Stimulated activated CD8-positive, alpha-beta memory T cell treated with anti-CD3 and anti-CD28 coated beads, Interleukin-4, amount 100 ng/mL, for 24 hours (primary cell): ENCODE measurements around the gene UNC119.
"Not testable (repeated sequence)": the region's sequence is repeated elsewhere in the genome, so short reads cannot be mapped to it uniquely, and the experiment has no call there.

Source experiments
- DNase-seq: peaks from one replicate; pipeline ENCODE4 v3.0.0-alpha.2; 2020; ENCODE audit warnings: low read depth

UNC119 gene

DNA sequence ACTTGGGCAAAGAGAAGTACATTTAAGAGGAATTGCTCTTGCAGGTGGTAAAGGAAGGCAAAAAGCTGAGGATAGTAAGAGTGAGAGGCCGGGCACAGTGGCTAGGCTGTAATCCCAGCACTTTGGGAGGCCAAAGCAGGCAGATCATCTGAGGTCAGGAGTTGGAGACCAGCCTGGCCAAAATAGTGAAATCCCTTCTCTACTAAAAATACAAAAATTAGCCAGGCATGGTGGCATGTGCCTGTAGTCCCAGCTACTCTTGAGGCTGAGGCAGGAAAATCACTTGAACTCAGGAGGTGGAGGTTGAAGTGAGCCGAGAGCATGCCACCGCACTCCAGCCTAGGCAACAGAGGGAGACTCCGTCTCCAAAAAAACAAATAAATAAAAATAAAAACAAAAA is 30.1 kb downstream of the UNC119 start:
- DNase-seq = not testable (repeated sequence)

DNA sequence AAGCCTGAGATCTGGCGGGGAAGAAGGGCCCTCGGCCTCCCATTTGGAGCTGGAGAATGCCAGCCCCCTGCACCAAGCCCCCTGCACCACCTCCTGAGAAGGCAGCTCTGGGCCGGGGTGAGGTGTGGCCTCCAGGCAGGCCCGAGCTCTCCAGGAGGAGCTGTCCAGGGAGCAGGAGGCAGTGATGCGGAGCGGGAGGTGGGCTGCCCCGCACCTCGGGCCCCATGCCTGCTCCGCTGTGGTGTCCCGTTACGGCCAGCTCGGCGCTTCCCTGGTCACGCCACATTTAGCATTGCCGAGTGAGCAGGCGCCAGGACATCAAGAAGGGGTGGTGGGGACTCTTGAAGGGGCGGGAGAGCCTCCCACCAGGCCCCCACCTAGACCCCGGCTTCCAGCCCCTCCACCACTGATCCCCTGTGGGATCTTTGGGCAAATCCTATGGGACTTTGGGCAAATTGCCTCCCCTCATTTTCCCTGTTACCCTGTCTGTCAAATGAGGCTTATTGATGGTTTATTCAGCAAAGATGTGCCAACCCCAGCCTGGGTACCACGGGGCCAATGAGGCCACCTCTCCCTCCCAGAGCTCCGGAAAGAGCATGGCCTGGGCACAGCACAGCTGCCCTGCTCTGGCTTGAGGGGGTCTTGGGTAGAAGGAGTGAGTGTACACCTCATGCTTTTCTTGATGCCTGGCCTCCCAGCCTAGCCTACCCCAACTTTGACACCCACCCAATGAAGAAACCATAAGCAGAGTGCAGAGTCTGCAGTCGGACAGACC is 30.9 kb downstream of the UNC119 start:
- DNase-seq = no peak

DNA sequence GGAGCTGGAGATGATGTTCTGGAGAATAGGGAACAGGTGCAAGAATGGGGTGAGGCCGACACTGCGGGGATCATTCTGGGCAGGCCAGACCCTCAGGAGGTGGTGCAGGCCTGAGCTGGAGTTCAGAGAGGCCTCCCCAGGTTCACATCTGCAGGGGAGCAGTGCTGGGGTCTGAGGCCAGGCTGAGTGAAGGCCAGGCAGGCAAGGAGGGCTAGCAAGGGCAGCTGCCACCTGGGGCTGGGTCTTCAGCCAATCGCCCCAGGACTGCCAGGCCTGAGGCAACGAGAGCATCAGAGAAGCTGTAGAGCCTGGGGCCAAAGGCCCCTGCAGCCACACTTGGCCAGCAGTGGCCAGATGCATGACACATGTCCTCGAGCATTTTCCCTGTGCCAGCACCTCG is 31.7 kb downstream of the UNC119 start:
- DNase-seq = no peak

DNA sequence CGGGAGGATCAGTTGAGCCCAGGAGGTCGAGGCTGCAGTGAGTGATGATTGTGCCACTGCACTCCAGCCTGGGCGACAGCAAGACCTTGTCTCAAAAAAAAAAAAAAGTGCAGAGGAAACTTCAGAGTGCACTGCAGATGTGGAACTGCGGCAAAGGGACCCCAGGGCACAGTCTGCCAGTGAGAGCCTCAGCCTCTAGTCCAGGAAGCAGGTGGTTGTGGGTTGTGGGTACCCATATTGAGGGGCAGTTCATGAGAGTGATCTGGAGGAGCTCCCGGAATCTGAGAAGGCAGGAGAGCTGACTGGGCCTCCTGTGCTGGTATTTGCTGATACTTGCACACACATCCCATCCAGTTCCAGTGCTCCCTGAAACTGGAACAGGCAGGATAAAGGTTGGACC is 33.2 kb downstream of the UNC119 start:
- DNase-seq = no peak

DNA sequence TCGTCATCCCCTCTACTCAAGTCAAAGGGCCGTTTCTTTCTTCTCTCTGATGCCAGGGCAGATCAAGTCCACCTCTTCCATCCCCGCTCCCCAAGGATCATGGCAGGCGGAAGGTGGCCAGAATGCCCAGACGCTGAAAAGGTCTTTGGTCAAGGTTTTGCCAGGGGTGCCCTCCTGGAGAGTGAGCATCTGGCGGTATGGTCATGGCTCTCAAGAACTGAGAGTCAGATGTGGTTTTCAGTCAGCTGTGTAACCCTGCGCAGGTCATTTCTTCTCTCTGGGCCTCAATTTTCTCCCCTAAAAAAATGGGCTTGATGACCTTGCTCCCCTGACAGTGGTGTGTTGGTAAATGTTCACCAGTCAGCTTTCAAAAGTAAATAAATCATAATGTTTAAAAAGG is 33.8 kb downstream of the UNC119 start:
- no peak for DNase-seq

DNA sequence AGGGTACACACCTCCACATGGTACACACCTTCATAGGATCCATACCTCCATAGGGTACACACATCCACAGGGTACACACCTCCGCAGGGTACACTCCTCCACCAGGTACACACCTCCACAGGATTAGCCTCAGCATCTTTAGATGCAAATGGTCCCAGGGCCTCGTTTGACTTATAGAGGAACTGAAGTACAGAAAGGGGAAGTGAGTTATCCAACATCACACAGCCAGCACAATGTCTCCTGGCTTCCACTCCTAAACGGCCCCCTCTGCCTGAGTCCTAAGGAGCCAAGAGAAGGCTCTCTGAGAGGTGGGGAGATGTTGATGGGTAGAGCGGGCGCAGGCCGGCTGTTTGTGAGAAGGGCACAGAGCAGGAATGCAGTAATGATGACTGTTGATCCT is 34.3 kb downstream of the UNC119 start:
- no peak for DNase-seq

DNA sequence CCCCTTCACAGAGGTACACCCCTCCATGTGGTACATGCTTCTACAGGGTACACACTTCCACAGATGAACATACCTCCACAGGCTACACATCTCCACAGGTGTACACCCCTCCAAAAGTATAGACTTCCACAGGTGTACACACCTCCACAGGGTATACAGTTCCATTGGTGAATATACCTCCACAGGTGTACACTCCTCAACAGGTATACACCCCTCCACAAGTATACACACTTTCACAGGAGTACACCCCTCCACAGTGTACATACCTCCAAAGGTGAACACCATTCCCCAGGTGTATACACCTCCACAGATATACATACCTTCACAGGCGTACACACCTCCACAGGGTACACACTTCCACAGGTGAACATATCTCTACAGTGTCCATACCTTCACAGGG is 36.9 kb downstream of the UNC119 start:
- no peak for DNase-seq

DNA sequence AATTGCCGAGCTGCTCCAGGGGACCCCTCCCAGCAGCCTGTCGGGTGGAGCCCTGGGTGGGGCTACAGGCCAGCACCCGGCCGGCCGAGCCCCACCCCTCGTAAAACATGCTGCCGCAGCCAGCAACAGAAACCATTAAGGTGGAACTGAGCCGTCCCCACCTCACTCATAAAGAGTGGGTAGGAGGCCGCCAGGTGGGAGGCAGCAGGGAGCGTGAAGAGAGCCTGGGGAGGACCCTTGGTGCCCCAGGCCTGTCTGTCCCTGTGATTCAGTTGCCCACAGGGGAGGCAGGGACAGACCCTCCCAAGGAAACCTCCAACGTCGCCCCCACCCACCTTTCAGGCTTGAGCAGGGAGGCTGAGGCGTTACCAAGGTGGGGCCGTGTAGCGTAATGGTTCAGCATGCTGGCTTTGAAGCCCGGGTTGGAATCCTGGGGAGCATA is 37.8 kb downstream of the UNC119 start:
- DNase-seq = no peak

DNA sequence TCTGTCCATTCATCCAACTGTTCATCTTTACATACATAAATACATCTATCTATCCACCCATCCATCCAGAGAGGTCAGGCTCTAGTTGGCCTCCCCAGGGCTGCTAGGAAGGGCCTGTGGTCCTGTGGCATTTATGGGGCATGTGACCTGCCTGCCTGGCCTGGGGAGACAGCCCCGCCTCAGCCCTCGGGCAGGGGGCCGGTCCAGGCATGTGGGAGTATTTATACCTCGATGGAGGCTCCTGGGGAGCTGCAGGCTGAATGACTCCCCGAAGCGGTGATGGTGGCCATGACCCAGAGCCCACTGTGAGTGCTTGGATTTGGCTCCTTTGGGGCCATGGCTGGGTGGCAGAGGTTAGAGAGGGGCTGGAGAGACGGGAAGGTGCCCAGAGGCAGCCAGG is 38.9 kb downstream of the UNC119 start:
- DNase-seq = no peak

DNA sequence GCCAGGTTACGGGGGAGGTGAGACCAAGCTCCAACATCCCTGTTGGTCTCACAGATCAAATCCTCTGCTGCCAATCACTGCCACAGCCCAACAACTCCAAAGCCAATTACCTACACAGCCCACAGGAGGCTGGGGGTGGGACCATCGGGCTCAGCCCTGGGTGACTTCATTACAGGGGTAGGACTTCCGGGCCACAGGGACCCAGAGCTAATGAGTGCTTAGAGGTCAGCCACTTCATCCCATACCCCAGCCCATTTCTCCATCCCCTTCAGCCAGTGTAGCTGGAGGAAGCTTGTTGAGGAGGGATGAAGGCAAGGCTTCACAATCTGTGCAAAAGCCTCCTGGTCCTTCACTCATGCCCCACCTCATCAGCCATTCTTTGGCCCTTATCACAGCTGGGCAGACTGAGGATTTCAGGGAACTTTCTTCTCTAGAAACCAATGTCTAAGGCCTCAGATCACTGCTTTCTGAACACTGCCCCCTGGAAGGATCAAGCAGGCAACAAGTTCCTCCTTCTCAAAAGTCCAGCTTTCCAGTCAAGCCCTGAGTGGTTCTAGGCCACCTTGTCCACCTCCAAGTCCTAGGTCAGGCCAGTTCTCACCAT is 40.5 kb downstream of the UNC119 start:
- DNase-seq = no peak

DNA sequence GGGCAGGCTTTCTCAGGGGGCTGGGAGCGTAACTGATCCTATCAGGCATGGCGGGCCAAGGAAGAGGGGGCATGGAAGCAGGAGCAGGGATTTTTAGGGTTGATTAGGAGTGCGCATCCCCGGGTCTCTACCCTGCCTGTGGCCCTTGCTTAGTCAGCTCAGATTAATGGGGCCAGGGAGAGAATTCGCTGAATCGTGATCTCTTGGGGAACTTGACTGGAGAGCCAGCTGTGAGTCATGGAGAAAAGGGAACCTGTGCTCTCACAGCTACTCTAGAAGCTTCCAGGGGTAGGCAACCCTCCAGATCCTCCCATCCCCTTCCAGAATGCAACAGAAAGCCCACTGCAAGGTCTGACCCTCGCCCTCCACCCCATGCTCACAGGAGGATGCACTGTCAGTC is 42.6 kb downstream of the UNC119 start:
- DNase-seq = no peak

DNA sequence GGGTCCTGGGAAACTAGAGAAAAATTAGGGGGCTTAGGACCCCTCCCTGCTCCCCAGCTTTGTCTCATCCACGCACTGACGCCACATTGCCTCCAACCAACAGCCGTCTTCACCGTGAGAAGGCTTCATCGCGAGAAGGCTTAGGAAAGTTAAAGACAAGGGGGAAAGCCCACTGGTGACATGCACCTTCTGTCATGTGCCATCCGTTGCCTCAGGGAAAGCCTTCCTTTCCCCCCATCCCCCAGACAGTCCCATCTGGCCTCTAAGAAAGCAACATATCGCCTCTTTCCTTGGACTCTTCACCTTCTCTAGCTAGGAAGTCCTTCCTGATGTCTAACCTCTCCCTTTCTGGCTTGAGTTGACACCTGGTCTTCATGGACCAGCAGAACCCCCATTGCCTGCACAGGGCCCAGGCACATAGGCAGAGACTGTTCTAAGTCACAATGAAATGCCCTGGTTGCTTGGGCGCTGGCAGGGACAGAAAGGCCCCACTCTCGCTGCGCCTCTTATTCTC is 44.2 kb downstream of the UNC119 start:
- DNase-seq = no peak

DNA sequence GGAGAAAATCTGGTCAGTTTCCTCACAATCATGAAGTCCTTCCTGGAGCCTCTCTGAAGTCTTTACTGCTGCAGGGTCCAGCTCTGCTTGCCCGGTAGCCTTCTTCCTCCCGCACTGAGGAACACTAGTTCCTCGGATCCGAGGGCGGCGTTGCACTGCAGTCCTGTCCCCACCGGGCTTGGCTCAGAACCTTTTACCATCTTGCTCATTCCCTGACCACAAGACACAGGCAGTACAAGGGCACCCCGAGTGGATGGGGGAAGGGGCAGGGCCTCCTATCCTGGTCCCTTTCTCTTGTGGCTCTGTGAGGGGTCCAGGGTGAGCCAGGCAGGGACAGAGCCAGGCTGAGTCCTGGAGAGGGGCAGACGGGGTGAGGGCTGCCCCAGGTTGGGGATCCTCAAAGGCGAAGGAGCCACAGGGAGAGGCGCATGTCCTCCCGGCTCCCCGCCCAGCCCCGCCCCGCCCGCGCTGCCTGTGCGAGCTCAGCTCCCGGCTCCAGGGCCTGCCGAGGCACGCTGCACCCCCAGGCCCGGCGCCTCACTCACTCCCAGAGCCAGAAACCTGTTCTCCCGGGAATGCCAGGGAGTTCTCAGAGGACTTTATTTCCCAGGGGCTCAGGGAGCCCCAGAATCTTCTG is 44.7 kb downstream of the UNC119 start:
- DNase-seq = no peak

DNA sequence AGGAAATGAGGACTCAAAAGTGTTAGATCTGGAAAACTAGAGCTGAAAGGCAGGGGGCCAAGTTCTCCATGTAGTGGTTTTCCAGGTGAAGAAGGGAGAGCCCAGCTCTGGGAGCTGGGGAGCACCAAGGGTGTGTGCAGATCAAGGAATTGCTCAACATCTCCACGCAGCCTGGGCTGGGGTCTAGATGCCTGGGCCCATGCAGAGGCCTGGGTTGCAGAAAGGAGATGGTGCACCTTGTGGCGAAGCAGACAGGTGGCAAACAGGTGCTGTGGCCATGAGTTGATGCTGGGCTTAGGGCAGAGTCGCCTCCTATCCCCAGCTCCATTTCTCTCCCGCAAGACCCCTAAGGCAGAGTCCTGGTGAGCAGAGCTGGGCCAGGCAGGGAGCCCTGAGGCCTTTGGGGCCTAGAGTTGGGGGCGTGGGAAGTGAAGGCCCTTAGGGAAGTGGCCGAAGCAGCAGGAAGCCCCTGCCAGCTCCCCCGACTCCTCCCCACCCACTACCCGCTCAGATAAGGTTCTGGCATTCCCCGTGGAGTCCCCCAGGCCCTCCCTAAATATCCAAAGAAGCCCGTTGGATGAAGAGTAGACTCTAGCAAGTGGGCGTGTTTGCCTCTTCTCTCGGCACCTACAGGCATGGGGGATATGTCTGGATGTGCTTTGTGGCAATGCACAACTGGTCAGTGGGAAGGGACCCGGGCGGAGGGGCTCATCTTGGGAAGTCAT is 45.5 kb downstream of the UNC119 start:
- DNase-seq = no peak

DNA sequence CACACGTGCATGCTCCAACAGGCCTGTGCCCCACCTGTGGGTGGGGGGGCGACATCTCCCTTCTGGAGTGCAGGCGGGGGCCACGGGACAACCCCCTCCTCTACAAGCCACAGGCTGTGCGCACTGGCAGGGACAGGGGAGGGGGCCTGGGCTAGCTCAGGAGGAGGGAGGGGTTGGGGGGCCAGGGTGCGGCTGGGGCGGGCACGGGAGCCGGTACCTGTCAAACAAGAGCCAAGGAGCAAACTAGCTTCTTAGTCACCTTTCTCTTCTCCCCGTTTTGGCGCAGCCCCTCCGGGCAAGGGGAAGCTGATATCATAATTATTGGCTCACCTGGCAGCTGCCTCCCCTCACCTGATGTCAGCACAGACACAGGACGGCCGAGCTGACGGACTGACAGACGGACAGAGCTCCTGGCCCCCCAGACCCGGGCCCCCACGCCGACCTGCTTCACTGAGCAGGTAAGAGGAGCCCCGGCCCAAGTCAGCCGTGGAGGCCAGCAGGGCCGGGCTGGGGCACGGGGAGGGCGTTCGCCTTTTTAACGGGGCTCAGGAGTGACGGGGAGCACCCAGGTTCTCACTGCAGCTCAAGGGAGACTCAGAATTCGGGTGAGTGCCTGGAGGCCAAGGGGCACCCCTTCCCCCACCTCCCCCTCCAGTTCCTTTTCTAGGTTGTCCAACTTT is 46.3 kb downstream of the UNC119 start, which contains the start of gene FOXN1:
Gene FOXN1 (plus strand): TSS at position 363 of the 680 bp plus-strand sequence. CDS start 17,622 bp downstream, outside the sequence.
- no peak for DNase-seq

DNA sequence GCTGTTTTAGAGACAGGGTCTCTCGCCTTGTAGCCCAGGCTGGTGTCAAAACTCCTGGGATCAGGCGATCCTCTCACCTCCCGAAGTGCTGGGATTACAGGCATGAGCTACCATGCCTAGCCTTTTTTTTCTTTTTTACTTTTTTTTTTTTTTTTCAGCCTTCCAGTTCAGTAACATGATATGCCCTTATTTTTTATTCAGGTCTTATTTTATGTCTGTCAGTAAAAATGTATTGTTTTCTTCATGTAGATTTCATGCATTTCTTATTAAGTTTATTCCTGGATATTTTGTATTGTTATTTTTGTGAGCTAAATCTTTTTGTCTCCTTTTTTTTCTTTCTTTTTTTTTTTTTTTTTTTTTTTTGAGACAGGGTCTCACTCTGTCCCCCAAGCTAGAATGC is 49.0 kb downstream of the UNC119 start:
- DNase-seq = no peak

DNA sequence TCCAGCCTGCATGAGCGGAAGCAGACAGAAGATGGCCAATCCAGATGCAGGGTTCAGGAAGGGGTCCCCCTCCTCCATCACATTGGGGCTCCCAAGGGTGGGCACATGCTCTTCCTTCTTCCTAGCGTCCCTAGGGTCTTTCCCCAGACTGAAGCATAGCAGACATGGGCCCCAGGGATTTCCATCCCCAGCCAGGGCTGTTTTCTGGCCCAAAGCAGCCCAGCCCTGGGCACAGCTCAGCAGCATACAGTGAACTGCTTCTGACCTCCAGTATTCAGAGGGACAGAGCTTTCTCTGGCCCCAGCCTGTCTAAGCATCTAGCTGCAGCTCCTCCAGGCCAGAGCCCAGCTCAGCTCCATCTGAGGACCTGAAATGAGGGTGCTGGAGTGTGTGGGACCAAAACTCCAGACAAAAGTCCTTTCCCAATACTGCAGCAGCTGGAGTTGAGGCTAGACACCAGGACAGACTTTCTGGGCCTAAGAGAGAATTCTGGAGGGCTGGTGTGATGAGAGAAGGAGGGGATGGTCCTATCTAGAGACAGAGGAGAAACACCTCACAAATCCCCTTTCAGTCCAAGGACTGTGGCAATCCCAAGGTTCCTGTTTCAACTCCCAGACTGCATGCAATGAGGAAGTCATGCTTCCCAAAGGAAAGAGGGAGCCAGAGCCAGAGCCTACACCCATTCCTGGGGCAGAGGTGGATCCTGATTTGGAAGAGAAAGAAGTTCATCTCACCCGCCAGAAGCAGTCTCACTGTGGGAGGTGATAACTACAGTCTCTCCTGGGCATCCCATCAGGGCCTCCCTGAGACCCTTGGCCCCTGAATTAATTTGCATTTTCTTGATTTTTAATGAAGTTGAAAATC is 50.8 kb downstream of the UNC119 start:
- DNase-seq = no peak

DNA sequence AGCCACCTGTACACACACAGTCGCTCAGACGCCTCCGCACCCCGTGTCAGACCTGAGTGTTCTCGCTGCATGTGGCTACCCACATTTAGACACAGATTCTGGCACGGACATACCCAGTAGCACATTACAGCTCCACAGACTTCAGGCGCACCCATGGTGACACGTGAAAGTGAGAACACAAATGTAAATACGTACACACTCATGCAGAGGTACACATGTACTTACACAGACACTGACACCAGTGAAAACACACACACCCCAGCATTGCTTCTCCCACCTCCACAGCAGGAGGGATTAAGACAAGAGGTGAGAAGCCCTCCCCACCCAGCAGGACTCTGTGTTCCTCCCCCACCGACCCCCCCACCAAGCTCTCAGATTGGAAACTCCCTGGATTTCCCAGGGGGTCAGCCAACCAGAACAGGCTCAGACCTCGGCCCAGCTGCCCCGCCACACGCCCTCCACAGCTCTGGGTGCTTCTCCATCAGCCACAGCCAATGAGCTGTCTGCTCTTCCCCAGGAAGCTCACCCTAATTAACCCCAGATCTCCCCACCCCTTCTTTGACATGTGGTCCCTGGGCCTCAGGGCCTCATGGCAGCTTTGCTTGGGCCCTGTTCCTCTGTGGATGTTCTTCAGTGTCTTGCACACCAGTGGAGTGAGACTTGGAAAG is 51.6 kb downstream of the UNC119 start:
- DNase-seq = no peak

DNA sequence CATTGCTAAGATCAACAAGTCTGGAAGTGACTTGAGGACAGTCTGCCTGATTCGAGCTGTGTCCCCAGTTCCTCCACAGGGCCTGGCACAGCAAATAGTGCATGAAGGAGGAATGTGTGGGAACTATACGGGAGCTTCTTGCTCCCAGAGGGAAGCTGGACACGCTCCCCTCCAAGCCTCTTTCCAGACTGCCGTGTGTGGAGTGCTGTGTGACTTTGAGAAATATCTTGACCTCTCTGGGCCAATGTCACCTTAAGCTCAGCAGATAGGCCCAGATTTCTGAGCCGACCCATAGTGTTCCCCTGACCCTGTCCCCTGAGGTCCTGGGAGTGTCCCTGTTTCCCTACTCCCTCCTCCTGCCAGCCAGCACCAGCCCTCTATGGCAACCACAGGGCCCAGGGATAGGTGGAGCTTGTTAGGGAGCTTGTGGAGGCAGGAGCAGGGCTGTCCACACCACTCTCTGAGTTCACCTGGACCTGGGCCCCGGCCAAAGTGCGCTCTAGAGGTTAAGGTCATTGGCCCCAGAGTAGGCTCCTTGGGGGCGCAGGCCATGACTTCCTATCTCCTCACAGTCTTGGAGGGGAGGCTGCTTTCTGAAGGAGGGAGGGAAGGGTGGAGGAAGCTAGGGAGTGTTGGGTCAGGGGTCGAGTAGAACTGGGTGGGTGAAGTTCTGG is 52.6 kb downstream of the UNC119 start:
- DNase-seq = no peak

DNA sequence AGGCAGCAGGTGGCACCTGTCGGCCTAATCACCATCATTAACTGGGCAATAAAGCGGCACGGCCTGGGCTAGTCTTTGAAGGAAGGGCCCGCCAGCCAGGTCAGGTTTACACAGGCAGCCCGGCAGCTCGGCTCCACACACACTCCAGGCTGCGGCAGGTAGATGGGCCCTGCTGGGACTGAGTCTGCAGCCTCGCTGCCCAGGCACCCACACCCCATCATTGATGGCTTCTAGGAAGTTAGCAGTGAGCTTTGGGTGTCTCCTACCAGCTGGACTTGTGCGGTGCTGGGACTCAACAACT is 53.1 kb downstream of the UNC119 start:
- DNase-seq = no peak
